A673 (cell line): ENCODE measurements around the gene FGF12. TPM values are rescaled to one million over a fixed set of nuclear protein-coding genes. Genes with fewer than 3 reads are reported as not detected.

Experiments
- BruUV-seq: library from RNA; stranded (reverse); fragments of 400-500 nt; replicated peaks from 2 replicates; lab custom pipeline; 2021; lab: Mats Ljungman, UMichigan
- CTCF ChIA-PET: fragments of 300-600 bp; sonication (Branson Sonifier 250); formaldehyde crosslinking; loops from one replicate; lab custom pipeline; 2022; ENCODE audit warnings: antibody characterized with exemption; lab: Charles Lee
- POLR2A ChIA-PET: fragments of 300-600 bp; sonication (Branson Sonifier 250); formaldehyde crosslinking; loops from one replicate; lab custom pipeline; 2022; ENCODE audit warnings: antibody characterized with exemption; ENCODE audit not compliant: low non-redundant PET; lab: Charles Lee
- DNase-seq: peaks from one replicate; pipeline ENCODE4 v3.0.0-alpha.2; 2015; ENCODE audit warnings: low spot score
- H3K27ac ChIP-seq: fragments of 200-600 bp; sonication (generic); 2 replicates; pipeline ENCODE4 v1.5.1; 2016; ENCODE audit warnings: mixed run types, low read depth, mild to moderate bottlenecking, mixed read lengths, antibody characterized with exemption, low read length; ENCODE audit not compliant: poor library complexity, severe bottlenecking
- H3K27me3 ChIP-seq: fragments of 200-600 bp; sonication (generic); replicated peaks from 2 replicates; pipeline ENCODE4 v1.6.1; 2017; ENCODE audit warnings: mixed run types, low read depth, mild to moderate bottlenecking, mixed read lengths, antibody characterized with exemption, low read length; ENCODE audit not compliant: insufficient read depth, poor library complexity
- H3K36me3 ChIP-seq: fragments of 200-600 bp; sonication (generic); 2 replicates; pipeline ENCODE4 v1.6.1; 2016; ENCODE audit warnings: mixed run types, mild to moderate bottlenecking, mixed read lengths, antibody characterized with exemption, low read length; ENCODE audit not compliant: insufficient read depth, poor library complexity, severe bottlenecking
- H3K4me1 ChIP-seq: fragments of 200-600 bp; sonication (generic); 2 replicates; pipeline ENCODE4 v1.6.1; 2017; ENCODE audit warnings: mixed run types, mild to moderate bottlenecking, mixed read lengths, antibody characterized with exemption, low read length; ENCODE audit not compliant: insufficient read depth, poor library complexity, severe bottlenecking
- H3K4me3 ChIP-seq: fragments of 200-600 bp; sonication (generic); 2 replicates; pipeline ENCODE4 v1.5.1; 2016; ENCODE audit warnings: low read depth, mixed run types, mild to moderate bottlenecking, mixed read lengths, low read length; ENCODE audit not compliant: poor library complexity, severe bottlenecking
- H3K9me3 ChIP-seq: fragments of 200-600 bp; sonication (generic); 2 replicates; pipeline ENCODE4 v1.6.1; 2016; ENCODE audit warnings: mixed run types, low read depth, mild to moderate bottlenecking, mixed read lengths, antibody characterized with exemption, low read length; ENCODE audit not compliant: poor library complexity, severe bottlenecking
- EZH2 ChIP-seq: fragments of 200-600 bp; sonication (generic); IDR thresholded peaks from 2 replicates; pipeline ENCODE4 v1.6.1; 2017; ENCODE audit warnings: borderline replicate concordance, low read depth, mild to moderate bottlenecking, mixed read lengths, antibody characterized with exemption, low read length; ENCODE audit not compliant: poor library complexity, severe bottlenecking
- intact Hi-C: fragments of 100-400 bp; cut with micrococcal nuclease; formaldehyde crosslinking; loops from one replicate; pipeline ENCODE4 v1.10.0; 2022; ENCODE audit not compliant: unreplicated experiment
- total RNA-seq: library from RNA; stranded (reverse); gene quantifications from 2 replicates; pipeline ENCODE4 v1.2.3, GENCODE V29; 2021
- TF ChIP-seq, protein P1 (sequence below): fragments of 300-800, 200-600 bp; sonication (generic); conservative IDR thresholded peaks from 2 replicates; pipeline ENCODE4 v1.5.1; 2017; ENCODE audit warnings: low read depth, mild to moderate bottlenecking, antibody characterized with exemption, low read length, moderate library complexity, mixed read lengths

The FGF12 gene
- total RNA-seq, 1 experiment from 2014 or later: 2.3 TPM

- H3K27ac ChIP-seq: no peak overlapping the region
- peaks cover 7% of the 10 kb centered on the region for H3K27me3 ChIP-seq
- DNase-seq: no peak
- H3K4me1 ChIP-seq: peaks cover 6% of the 10 kb centered on the region
- no peak overlapping the region for H3K4me3 ChIP-seq
- ChIA-PET POLR2A (no interaction called here), CTCF (no interaction called here)
- H3K9me3 ChIP-seq: no peaks in the 10 kb centered on the region
- H3K36me3 ChIP-seq: no peaks in the 10 kb centered on the region
- TF ChIP-seq, protein P1, sequence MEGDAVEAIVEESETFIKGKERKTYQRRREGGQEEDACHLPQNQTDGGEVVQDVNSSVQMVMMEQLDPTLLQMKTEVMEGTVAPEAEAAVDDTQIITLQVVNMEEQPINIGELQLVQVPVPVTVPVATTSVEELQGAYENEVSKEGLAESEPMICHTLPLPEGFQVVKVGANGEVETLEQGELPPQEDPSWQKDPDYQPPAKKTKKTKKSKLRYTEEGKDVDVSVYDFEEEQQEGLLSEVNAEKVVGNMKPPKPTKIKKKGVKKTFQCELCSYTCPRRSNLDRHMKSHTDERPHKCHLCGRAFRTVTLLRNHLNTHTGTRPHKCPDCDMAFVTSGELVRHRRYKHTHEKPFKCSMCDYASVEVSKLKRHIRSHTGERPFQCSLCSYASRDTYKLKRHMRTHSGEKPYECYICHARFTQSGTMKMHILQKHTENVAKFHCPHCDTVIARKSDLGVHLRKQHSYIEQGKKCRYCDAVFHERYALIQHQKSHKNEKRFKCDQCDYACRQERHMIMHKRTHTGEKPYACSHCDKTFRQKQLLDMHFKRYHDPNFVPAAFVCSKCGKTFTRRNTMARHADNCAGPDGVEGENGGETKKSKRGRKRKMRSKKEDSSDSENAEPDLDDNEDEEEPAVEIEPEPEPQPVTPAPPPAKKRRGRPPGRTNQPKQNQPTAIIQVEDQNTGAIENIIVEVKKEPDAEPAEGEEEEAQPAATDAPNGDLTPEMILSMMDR: no peak
- no peak for TF ChIP-seq EZH2
- BruUV-seq: no TSS peak
- intact Hi-C loops: no loop called here
These were observed 154.1 kb downstream of the FGF12 start for GRCh38 chr3:192573240-192573639.

- Histone ChIP-seq H3K27ac (no peak overlapping the region), H3K4me1 (peaks cover 6% of the 10 kb centered on the region), H3K27me3 (peaks cover 7% of the 10 kb centered on the region), H3K36me3 (no peaks in the 10 kb centered on the region), H3K9me3 (no peaks in the 10 kb centered on the region), H3K4me3 (peak overlapping the region; percentile 36)
- DNase-seq: peak; percentile 58
- CTCF ChIA-PET: interaction anchor here (0.9 to 1.3 kb wide), 2 partner anchors 201 to 1002 kb away, joined by 4 read pairs; no protein-coding TSS in a partner anchor
- BruUV-seq: no TSS peak
- intact Hi-C loops: no loop called here
- POLR2A ChIA-PET: no interaction called here
- TF ChIP-seq EZH2: no peak
- TF ChIP-seq, protein P1: no peak
These were observed 156.2 kb downstream of the FGF12 start for GRCh38 chr3:192570821-192571791.

DNA sequence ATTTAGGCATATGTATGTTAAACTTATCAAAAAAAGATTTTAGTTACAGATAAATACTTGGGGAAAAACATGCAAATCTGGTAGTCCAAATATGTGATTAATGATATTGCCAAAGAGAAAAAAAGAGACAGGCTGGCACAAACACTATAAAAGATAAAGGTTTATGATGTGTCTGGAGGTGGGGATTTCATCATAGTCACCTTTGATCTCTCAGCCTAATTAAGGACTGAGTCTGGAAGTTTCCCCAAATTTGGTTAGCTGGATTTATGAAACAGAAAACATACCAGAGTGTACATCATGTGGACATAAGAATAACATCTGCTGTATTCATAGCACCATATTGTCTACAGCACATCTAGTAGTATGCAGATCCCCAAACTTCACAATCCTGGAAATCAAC lies 157.0 kb downstream of the FGF12 start:
- POLR2A ChIA-PET: no interaction called here
- TF ChIP-seq, protein P1: no peak
- no peak for TF ChIP-seq EZH2
- H3K36me3 ChIP-seq: no peaks in the 10 kb centered on the region
- no peak for DNase-seq
- intact Hi-C loops: no loop called here
- no peaks in the 10 kb centered on the region for H3K9me3 ChIP-seq
- peaks cover 6% of the 10 kb centered on the region for H3K4me1 ChIP-seq
- H3K27ac ChIP-seq: no peak overlapping the region
- BruUV-seq: no TSS peak
- CTCF ChIA-PET: interaction anchor here (0.9 to 1.3 kb wide), 2 partner anchors 202 to 1003 kb away, joined by 4 read pairs; no protein-coding TSS in a partner anchor
- no peak overlapping the region for H3K4me3 ChIP-seq
- peaks cover 7% of the 10 kb centered on the region for H3K27me3 ChIP-seq
